ENCODE data around the gene CYB561D1.
A peak's percentile ranks its signal among the peaks of the same experiment; 100 is the strongest.
"Not testable (repeated sequence)": the region's sequence is repeated elsewhere in the genome, so short reads cannot be mapped to it uniquely, and the experiment has no call there.

Gene CYB561D1

GRCh38 chr1:109493805-109494539 lies at the start of gene CYB561D1:
Gene CYB561D1, plus strand, starts transcription at chr1:109494094. Its CDS starts 46 bp downstream, at chr1:109494140.
- Histone ChIP-seq H3K4me1 (ENCODE audit: control insufficient read depth, insufficient read depth, low read length, unreplicated experiment) (peaks cover 17% of the 10 kb centered on the region), H3K27me3 (ENCODE audit: insufficient read depth, low read length) (no peaks in the 10 kb centered on the region), H3K4me3 (ENCODE audit: low read depth, low read length) (peak within 1 kb of the TSS; percentile 97), H3K79me2 (ENCODE audit: control insufficient read depth, insufficient read depth, low read length, unreplicated experiment) (peaks cover 6% of the 10 kb centered on the region), H2AFZ (ENCODE audit: low read length, unreplicated experiment) (peak within 1 kb of the TSS; percentile 88), H3K36me3 (ENCODE audit: insufficient read depth, low read length) (no peaks in the 10 kb centered on the region), H3K27ac (ENCODE audit: low read depth, low read length) (peak within 1 kb of the TSS; percentile 28; the same call in 1 of the 2 replicates)

DNA sequence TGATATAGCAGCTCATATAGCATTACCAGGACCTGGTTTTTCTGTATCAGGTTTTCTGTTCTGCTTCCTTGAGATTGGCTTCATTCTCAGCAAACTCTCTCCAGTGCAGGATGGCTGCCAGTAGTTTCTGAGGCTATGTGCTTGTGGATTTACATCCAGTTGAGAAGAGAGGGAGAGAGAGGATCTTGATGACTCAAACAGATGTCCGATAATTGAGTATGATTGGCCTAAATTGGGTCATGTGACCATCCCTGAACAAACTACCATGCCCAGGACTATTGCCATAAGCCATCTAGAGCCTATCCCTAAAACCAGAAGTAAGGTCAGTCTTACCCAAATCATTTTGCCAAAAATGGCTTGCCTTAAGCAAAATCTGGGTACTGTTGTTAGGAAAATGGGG lies 49.5 kb upstream of the CYB561D1 start:
- H3K27me3 ChIP-seq (ENCODE audit: insufficient read depth, low read length) = peaks cover 32% of the 10 kb centered on the region
- H3K79me2 ChIP-seq (ENCODE audit: control insufficient read depth, insufficient read depth, low read length, unreplicated experiment) = no peaks in the 10 kb centered on the region
- peaks cover 20% of the 10 kb centered on the region for H3K4me1 ChIP-seq (ENCODE audit: control insufficient read depth, insufficient read depth, low read length, unreplicated experiment)
- no peaks in the 10 kb centered on the region for H3K36me3 ChIP-seq (ENCODE audit: insufficient read depth, low read length)
- no peak overlapping the region for H2AFZ ChIP-seq (ENCODE audit: low read length, unreplicated experiment)
- no peak overlapping the region for H3K4me3 ChIP-seq (ENCODE audit: low read depth, low read length)
- H3K27ac ChIP-seq (ENCODE audit: low read depth, low read length) = no peak overlapping the region

- H3K4me1 ChIP-seq (ENCODE audit: control insufficient read depth, insufficient read depth, low read length, unreplicated experiment); H3K36me3 ChIP-seq (ENCODE audit: insufficient read depth, low read length); H3K79me2 ChIP-seq (ENCODE audit: control insufficient read depth, insufficient read depth, low read length, unreplicated experiment); H2AFZ ChIP-seq (ENCODE audit: low read length, unreplicated experiment); H3K27ac ChIP-seq (ENCODE audit: low read depth, low read length); H3K4me3 ChIP-seq (ENCODE audit: low read depth, low read length): not testable (repeated sequence)
- peaks cover 41% of the 10 kb centered on the region for H3K27me3 ChIP-seq (ENCODE audit: insufficient read depth, low read length)
These were observed 47.8 kb upstream of the CYB561D1 start for GRCh38 chr1:109445949-109446695.

- no peak overlapping the region for H3K27ac ChIP-seq (ENCODE audit: low read depth, low read length)
- no peaks in the 10 kb centered on the region for H3K36me3 ChIP-seq (ENCODE audit: insufficient read depth, low read length)
- H2AFZ ChIP-seq (ENCODE audit: low read length, unreplicated experiment) = no peak overlapping the region
- H3K27me3 ChIP-seq (ENCODE audit: insufficient read depth, low read length) = peaks cover 41% of the 10 kb centered on the region
- no peak overlapping the region for H3K4me3 ChIP-seq (ENCODE audit: low read depth, low read length)
- no peaks in the 10 kb centered on the region for H3K79me2 ChIP-seq (ENCODE audit: control insufficient read depth, insufficient read depth, low read length, unreplicated experiment)
- no peaks in the 10 kb centered on the region for H3K4me1 ChIP-seq (ENCODE audit: control insufficient read depth, insufficient read depth, low read length, unreplicated experiment)
These were observed 46.4 kb upstream of the CYB561D1 start for GRCh38 chr1:109447524-109447923.

GRCh38 chr1:109454497-109455133 lies 39.3 kb upstream of the CYB561D1 start:
- Histone ChIP-seq H3K27me3 (ENCODE audit: insufficient read depth, low read length) (peaks cover 51% of the 10 kb centered on the region), H3K4me1 (ENCODE audit: control insufficient read depth, insufficient read depth, low read length, unreplicated experiment) (no peaks in the 10 kb centered on the region), H3K4me3 (ENCODE audit: low read depth, low read length) (no peak overlapping the region), H3K36me3 (ENCODE audit: insufficient read depth, low read length) (no peaks in the 10 kb centered on the region), H3K27ac (ENCODE audit: low read depth, low read length) (no peak overlapping the region), H3K79me2 (ENCODE audit: control insufficient read depth, insufficient read depth, low read length, unreplicated experiment) (no peaks in the 10 kb centered on the region), H2AFZ (ENCODE audit: low read length, unreplicated experiment) (no peak overlapping the region)

DNA sequence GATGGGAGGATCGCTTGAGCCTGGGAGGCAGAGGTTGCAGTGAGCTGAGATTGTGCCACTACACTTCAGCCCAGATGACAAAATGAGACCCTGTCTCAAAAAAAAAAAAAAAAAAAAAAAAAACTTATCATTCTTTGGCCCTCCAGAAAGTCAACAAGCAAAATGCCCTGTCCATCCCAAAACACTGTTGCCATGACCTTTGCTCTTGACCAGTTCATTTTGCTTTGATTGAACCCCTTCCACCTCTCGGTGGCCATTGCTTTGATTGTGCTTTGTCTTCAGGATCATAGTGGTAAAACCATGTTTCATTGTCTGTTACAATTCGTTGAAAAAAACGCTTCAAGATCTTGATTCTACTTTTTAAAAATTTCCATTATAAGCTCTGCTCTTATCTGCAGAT lies 36.1 kb upstream of the CYB561D1 start:
- Histone ChIP-seq H2AFZ (ENCODE audit: low read length, unreplicated experiment) (no peak overlapping the region), H3K79me2 (ENCODE audit: control insufficient read depth, insufficient read depth, low read length, unreplicated experiment) (no peaks in the 10 kb centered on the region), H3K4me3 (ENCODE audit: low read depth, low read length) (no peak overlapping the region), H3K27me3 (ENCODE audit: insufficient read depth, low read length) (peaks cover 71% of the 10 kb centered on the region), H3K27ac (ENCODE audit: low read depth, low read length) (no peak overlapping the region), H3K36me3 (ENCODE audit: insufficient read depth, low read length) (no peaks in the 10 kb centered on the region), H3K4me1 (ENCODE audit: control insufficient read depth, insufficient read depth, low read length, unreplicated experiment) (no peaks in the 10 kb centered on the region)

DNA sequence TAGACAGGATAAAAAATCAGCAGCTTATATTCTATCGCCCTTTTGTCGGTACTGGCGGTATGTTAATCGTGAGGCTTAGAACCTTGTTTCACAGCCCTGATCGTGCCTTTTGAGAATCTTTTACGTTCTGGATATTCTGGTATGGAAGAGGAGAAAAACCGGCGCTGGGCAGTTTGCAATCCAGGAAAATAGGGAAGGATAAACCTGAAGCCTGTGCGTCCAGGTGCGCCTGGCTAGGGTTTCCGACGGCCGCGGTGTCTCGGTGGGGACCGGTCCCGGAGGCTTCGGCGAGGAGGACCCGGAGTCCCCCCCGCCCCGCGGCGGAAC lies 27.8 kb upstream of the CYB561D1 start:
- no peaks in the 10 kb centered on the region for H3K4me1 ChIP-seq (ENCODE audit: control insufficient read depth, insufficient read depth, low read length, unreplicated experiment)
- H2AFZ ChIP-seq (ENCODE audit: low read length, unreplicated experiment) = peak overlapping the region; percentile 66
- H3K4me3 ChIP-seq (ENCODE audit: low read depth, low read length) = peak overlapping the region; percentile 74
- no peaks in the 10 kb centered on the region for H3K79me2 ChIP-seq (ENCODE audit: control insufficient read depth, insufficient read depth, low read length, unreplicated experiment)
- H3K27ac ChIP-seq (ENCODE audit: low read depth, low read length) = no peak overlapping the region
- no peaks in the 10 kb centered on the region for H3K36me3 ChIP-seq (ENCODE audit: insufficient read depth, low read length)
- peaks cover 94% of the 10 kb centered on the region for H3K27me3 ChIP-seq (ENCODE audit: insufficient read depth, low read length)

GRCh38 chr1:109466452-109467300 lies 27.2 kb upstream of the CYB561D1 start, which contains the start of gene SYPL2:
Gene SYPL2, plus strand, starts transcription at chr1:109466546. Its CDS starts 298 bp downstream, at chr1:109466844.
- H3K27me3 ChIP-seq (ENCODE audit: insufficient read depth, low read length) = peaks cover 94% of the 10 kb centered on the region
- no peak within 1 kb of the TSS for H3K27ac ChIP-seq (ENCODE audit: low read depth, low read length)
- no peaks in the 10 kb centered on the region for H3K79me2 ChIP-seq (ENCODE audit: control insufficient read depth, insufficient read depth, low read length, unreplicated experiment)
- H3K36me3 ChIP-seq (ENCODE audit: insufficient read depth, low read length) = no peaks in the 10 kb centered on the region
- no peaks in the 10 kb centered on the region for H3K4me1 ChIP-seq (ENCODE audit: control insufficient read depth, insufficient read depth, low read length, unreplicated experiment)
- peak within 1 kb of the TSS; percentile 66 for H2AFZ ChIP-seq (ENCODE audit: low read length, unreplicated experiment)
- peak within 1 kb of the TSS; percentile 74 for H3K4me3 ChIP-seq (ENCODE audit: low read depth, low read length)

DNA sequence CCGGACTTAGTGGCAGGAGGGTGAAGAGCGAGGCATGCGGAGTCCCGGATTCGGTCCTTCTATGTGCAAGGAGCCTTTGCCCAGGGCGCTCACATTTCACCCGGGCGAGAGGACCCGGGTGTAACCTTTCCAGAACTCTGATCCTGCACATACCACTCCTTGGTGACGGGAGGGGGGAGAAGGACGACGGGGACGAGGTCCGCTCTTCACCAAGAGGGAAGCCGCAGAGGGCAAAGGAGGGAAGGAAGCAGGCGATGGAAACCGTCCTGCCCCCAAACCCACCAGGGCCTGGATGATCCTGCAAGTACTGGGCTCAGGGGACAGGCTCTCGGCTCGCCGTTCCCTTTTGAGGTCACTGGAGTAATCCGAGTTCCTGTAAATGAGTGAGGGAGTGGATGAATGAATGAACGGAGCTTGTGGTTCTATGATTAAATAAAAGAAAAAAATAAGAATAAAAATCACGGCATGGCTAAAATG lies 26.6 kb upstream of the CYB561D1 start:
- H3K4me1 ChIP-seq (ENCODE audit: control insufficient read depth, insufficient read depth, low read length, unreplicated experiment) = no peaks in the 10 kb centered on the region
- H3K27me3 ChIP-seq (ENCODE audit: insufficient read depth, low read length) = peaks cover 96% of the 10 kb centered on the region
- no peak overlapping the region for H2AFZ ChIP-seq (ENCODE audit: low read length, unreplicated experiment)
- H3K79me2 ChIP-seq (ENCODE audit: control insufficient read depth, insufficient read depth, low read length, unreplicated experiment) = no peaks in the 10 kb centered on the region
- no peak overlapping the region for H3K4me3 ChIP-seq (ENCODE audit: low read depth, low read length)
- no peaks in the 10 kb centered on the region for H3K36me3 ChIP-seq (ENCODE audit: insufficient read depth, low read length)
- H3K27ac ChIP-seq (ENCODE audit: low read depth, low read length) = no peak overlapping the region

- Histone ChIP-seq H3K27ac (ENCODE audit: low read depth, low read length) (no peak overlapping the region), H3K36me3 (ENCODE audit: insufficient read depth, low read length) (no peaks in the 10 kb centered on the region), H3K4me1 (ENCODE audit: control insufficient read depth, insufficient read depth, low read length, unreplicated experiment) (no peaks in the 10 kb centered on the region), H2AFZ (ENCODE audit: low read length, unreplicated experiment) (no peak overlapping the region), H3K79me2 (ENCODE audit: control insufficient read depth, insufficient read depth, low read length, unreplicated experiment) (no peaks in the 10 kb centered on the region), H3K27me3 (ENCODE audit: insufficient read depth, low read length) (peaks cover 90% of the 10 kb centered on the region), H3K4me3 (ENCODE audit: low read depth, low read length) (no peak overlapping the region)
These were observed 25.8 kb upstream of the CYB561D1 start for GRCh38 chr1:109468061-109468460.

All from ACC112 (cell line).